SJCRH30 (cell line): ENCODE measurements around the gene CLEC2A. TPM values are rescaled to one million over a fixed set of nuclear protein-coding genes. Genes with fewer than 3 reads are reported as not detected.

ENCODE experiments used
- DNase-seq, 2 experiments: peaks; one replicate each; pipeline ENCODE4 v3.0.0-alpha.2; 2015 to 2020
- H3K27ac ChIP-seq: fragments of 250-450 bp; sonication (Bioruptor Pico); 2 replicates; pipeline ENCODE4 v1.5.1; 2020; ENCODE audit warnings: mild to moderate bottlenecking, moderate library complexity
- H3K27me3 ChIP-seq: fragments of 250-450 bp; sonication (Bioruptor Pico); 2 replicates; pipeline ENCODE4 v1.5.1; 2020; ENCODE audit warnings: mild to moderate bottlenecking, moderate library complexity
- H3K36me3 ChIP-seq: fragments of 250-450 bp; sonication (Bioruptor Pico); 2 replicates; pipeline ENCODE4 v1.5.1; 2020; ENCODE audit warnings: mild to moderate bottlenecking, moderate library complexity
- H3K4me1 ChIP-seq: fragments of 250-450 bp; sonication (Bioruptor Pico); 2 replicates; pipeline ENCODE4 v1.5.1; 2020; ENCODE audit warnings: mild to moderate bottlenecking, moderate library complexity
- H3K4me3 ChIP-seq: fragments of 250-450 bp; sonication (Bioruptor Pico); 2 replicates; pipeline ENCODE4 v1.5.1; 2020; ENCODE audit warnings: mild to moderate bottlenecking, moderate library complexity
- H3K9me3 ChIP-seq: fragments of 250-450 bp; sonication (Bioruptor Pico); replicated peaks from 2 replicates; pipeline ENCODE4 v1.5.1; 2020; ENCODE audit warnings: mild to moderate bottlenecking, moderate library complexity
- total RNA-seq: library from RNA; depleted of rRNA; stranded (reverse); fragments of >200 nt; shearing (Covaris generic); gene quantifications from 2 replicates; pipeline ENCODE4 v1.2.3, GENCODE V29; 2014

The CLEC2A gene
- total RNA-seq, 1 experiment from 2014 or later, result not detected

DNA sequence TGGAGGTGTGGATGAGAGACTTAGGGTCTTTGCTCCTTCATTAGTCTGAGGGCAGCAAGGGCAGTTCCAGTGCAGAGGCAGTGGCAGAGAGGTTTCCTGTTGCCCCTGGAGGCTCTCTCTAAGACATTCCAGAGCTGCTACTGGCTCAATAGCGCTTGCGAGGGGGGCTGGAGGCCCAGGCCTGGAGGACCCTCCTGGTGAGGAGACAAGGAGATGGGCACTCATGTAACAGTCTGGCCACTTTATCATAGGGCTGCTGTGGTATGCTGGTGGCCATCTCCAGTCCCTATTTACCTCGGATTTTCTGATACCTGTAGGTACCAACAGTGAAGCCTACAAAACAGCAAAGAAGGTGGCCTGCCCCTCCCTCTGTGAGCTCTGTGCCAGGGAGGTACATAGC, 12.7 kb downstream of the CLEC2A start:
- Histone ChIP-seq H3K27ac (no peak overlapping the region), H3K4me1 (no peaks in the 10 kb centered on the region), H3K36me3 (no peaks in the 10 kb centered on the region), H3K9me3 (no peaks in the 10 kb centered on the region), H3K4me3 (no peak overlapping the region), H3K27me3 (no peaks in the 10 kb centered on the region)
- no peak for DNase-seq

DNA sequence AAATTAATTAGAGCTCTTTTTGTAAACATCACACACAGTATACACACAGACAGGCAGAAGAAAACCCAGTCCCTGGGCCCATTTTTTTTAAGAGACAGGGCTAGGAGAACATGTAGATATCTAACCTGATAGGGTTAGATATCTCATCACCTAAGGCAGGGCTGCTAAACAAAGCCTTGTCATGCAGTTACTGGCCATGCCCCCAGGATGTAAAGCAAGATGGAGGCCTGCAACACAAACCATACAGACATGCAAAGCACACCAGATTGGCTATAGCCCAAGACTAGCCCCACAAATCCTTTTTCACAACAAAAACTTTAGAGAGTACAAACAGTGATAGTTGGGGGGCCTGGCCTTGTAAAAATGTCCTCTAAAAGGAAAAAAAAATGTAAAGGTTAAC, 20.5 kb downstream of the CLEC2A start:
- no peaks in the 10 kb centered on the region for H3K9me3 ChIP-seq
- no peaks in the 10 kb centered on the region for H3K36me3 ChIP-seq
- H3K27ac ChIP-seq, result no peak overlapping the region
- no peaks in the 10 kb centered on the region for H3K4me1 ChIP-seq
- H3K27me3 ChIP-seq, result no peaks in the 10 kb centered on the region
- H3K4me3 ChIP-seq, result no peak overlapping the region
- no peak for DNase-seq

DNA sequence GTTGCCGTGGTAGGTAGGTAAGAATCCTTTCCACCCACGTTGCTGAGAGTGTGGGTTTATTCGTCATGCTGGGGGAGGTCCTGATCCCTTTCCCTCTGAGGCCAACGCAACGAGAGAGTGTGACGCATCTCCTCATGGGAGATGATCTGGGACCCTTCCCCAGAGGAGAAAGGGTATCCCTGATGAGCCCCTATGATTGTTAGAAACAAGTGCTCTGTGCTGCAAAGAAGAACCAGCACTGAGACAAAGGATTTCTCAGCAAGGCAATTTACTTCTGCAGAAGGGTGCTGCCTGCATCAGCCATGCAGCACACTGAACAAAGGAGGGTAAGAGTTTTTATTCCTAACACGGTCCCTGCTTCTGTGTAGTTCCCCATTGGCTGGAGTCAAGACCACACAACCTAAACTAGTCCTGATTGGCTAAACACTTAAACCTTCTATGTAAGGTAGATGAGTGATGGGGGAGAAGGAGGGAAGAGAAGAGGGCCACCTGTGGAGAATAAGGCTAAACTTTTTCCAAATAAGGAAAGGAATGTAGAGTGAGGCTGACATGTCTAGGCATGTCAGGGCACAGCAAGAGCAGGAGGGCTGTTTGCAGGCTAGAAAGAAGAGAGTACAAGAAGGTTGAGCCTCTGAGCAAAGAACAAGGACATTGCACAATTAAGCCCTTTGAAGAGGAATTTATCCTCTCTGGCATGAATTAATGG, 21.3 kb downstream of the CLEC2A start:
- H3K36me3 ChIP-seq, result no peaks in the 10 kb centered on the region
- H3K27ac ChIP-seq, result no peak overlapping the region
- H3K4me1 ChIP-seq, result no peaks in the 10 kb centered on the region
- no peaks in the 10 kb centered on the region for H3K27me3 ChIP-seq
- no peak overlapping the region for H3K4me3 ChIP-seq
- DNase-seq, result no peak
- no peaks in the 10 kb centered on the region for H3K9me3 ChIP-seq

DNA sequence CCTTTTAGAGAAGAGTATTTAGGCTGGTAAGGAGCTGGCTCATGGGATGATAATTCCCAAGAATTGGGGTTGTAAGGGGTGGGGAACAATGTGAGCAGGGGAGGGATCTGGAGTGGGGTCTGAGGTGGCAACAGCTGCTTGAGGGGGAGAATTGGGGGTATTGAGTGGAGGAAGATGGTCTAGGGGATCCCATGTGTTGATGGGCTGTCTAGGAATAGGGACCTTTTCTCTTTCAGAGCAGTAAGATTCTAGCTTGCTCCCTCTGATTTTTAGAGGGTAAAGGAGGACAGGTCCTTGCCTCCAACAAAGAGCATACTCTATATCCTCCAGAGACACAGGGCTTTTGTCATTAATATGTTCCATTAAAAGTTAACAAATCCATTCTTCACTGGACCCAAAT, 22.4 kb downstream of the CLEC2A start:
- no peak for DNase-seq
- Histone ChIP-seq H3K27ac (no peak overlapping the region), H3K36me3 (no peaks in the 10 kb centered on the region), H3K9me3 (no peaks in the 10 kb centered on the region), H3K4me1 (no peaks in the 10 kb centered on the region), H3K4me3 (no peak overlapping the region), H3K27me3 (no peaks in the 10 kb centered on the region)

DNA sequence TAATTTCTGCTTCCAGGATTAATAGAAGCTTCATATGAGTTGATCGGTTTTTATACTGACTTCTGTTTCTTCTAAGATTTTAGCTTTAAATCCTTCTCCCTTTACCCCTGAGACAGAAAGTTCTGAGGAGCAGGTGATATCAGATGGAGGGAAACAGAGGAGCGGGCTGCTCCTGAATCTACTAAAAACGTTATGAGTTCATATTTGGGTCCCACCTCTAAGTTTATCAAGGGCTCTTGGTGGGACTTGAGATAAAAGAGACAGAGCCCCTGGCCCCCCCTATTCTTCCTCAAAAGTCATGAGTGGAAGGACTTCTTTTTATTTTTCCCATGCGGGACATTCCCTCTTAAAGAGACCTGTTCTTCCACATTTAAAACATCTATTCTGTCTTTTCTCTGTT, 23.8 kb downstream of the CLEC2A start:
- Histone ChIP-seq H3K27me3 (no peaks in the 10 kb centered on the region), H3K27ac (no peak overlapping the region), H3K36me3 (no peaks in the 10 kb centered on the region), H3K9me3 (no peaks in the 10 kb centered on the region), H3K4me1 (no peaks in the 10 kb centered on the region), H3K4me3 (no peak overlapping the region)
- no peak for DNase-seq

DNA sequence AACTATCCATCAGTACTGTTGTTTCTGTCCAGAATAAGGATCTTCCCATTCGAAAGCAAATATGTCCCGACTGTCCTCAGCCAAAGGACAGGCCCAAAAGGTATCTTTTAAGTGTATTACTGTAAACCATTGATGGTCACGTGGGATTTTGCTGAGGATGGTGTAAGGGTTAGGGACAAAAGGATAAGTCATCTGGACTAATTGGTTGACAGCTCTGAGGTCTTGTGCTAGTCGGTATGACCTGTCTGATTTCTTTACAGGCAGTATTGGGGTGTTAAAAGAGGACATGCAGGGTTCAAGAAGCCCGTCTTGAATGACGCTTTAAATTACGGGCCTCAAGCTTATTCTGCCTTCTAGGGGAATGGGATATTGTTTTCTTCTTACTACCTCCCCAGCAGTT, 24.4 kb downstream of the CLEC2A start:
- Histone ChIP-seq H3K36me3 (no peaks in the 10 kb centered on the region), H3K27ac (no peak overlapping the region), H3K9me3 (no peaks in the 10 kb centered on the region), H3K27me3 (no peaks in the 10 kb centered on the region), H3K4me3 (no peak overlapping the region), H3K4me1 (no peaks in the 10 kb centered on the region)
- DNase-seq, result no peak

DNA sequence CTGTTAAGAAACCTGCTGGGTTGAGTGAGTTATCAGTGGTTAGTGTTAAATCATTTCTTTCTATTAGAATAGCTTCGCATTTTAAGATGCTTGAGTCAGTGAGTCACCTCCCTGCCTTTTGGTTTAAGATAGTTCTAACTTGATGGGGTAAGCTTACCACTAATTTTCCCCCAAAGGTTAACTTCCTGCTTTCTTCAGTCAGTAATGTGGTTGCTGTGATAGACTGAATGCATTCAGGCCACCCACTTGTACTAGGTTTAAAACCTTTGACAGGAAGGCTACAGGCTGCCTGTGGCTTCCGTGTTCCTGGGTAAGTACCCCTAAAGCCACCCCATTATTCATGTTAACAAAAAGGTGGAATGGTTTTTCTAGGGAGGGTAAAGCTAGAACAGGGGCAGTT, 25.3 kb downstream of the CLEC2A start:
- Histone ChIP-seq H3K27me3 (no peaks in the 10 kb centered on the region), H3K36me3 (no peaks in the 10 kb centered on the region), H3K27ac (no peak overlapping the region), H3K4me3 (no peak overlapping the region), H3K9me3 (no peaks in the 10 kb centered on the region), H3K4me1 (no peaks in the 10 kb centered on the region)
- DNase-seq, result no peak

DNA sequence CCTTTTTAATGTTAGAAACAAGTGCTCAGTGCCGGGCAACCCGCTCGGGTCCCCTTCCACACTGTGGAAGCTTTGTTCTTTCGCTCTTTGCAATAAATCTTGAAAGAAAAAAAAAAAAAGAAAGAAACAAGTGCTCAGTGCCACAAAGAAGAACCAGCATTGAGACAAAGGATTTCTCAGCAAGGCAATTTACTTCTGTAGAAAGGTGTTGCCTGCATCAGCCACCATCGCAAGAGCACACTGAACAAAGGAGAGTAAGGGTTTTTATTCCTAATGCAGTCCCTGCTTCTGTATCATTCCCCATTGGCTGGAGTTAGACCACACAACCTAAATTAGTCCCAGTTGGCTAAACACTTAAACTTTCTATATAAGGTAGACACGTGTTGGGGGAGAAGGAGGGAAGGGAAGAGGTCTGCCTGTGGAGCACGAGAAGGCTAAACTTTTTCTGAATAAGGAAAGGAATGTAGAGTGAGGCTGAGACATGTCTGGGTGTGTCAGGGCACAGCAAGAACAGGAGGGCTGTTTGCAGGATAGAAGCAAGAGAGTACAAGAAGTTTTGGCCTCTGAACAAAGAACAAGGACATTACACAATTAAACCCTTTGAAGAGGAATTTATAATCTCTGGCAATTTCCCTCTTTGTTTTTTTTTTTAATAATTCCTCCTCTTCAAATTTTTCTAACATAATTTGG, 29.5 kb downstream of the CLEC2A start:
- no peaks in the 10 kb centered on the region for H3K4me1 ChIP-seq
- no peaks in the 10 kb centered on the region for H3K27me3 ChIP-seq
- no peak for DNase-seq
- H3K4me3 ChIP-seq, result no peak overlapping the region
- H3K27ac ChIP-seq, result no peak overlapping the region
- no peaks in the 10 kb centered on the region for H3K9me3 ChIP-seq
- H3K36me3 ChIP-seq, result no peaks in the 10 kb centered on the region

DNA sequence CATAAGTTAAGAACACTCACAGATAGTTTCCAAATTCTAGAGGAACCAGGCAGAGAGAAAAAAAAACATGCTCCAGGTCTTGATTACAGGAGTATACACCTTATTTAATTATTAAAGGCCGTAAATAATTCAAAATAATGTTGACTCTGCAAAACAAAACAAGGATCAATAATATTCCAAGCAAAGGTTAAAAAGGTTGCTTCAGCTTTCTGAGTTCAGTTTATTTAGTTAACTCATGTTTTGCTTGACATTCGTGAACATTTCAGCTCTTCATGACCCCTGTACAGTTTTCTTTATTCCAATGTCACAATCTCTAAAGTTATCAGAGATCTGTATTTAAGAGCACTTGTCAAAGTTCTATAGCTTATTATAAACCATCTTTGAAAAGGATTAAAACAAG, 31.2 kb downstream of the CLEC2A start:
- H3K36me3 ChIP-seq, result no peaks in the 10 kb centered on the region
- no peak for DNase-seq
- no peak overlapping the region for H3K27ac ChIP-seq
- no peaks in the 10 kb centered on the region for H3K9me3 ChIP-seq
- H3K4me1 ChIP-seq, result no peaks in the 10 kb centered on the region
- H3K4me3 ChIP-seq, result no peak overlapping the region
- no peaks in the 10 kb centered on the region for H3K27me3 ChIP-seq

DNA sequence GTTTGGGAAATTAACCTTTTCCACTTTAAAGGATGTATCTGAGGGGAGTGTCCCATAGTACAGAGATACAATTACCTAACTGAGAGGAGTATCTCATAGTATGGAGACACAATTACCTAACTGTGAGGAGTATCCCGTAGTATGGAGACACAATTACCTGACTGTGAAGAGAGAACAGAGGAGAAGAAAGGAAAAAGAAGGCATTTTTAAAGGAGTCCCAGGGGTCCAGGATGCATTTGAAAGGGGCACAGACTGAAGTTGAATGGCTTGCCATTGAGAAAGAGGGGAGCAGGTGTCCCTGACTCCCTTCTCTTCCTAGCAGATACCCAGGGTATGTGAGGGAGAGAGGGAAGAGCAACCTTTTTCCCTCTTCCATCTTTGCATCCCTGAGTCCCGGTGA, 33.0 kb downstream of the CLEC2A start:
- no peak for DNase-seq
- no peaks in the 10 kb centered on the region for H3K27me3 ChIP-seq
- H3K4me3 ChIP-seq, result no peak overlapping the region
- no peaks in the 10 kb centered on the region for H3K4me1 ChIP-seq
- no peak overlapping the region for H3K27ac ChIP-seq
- no peaks in the 10 kb centered on the region for H3K9me3 ChIP-seq
- H3K36me3 ChIP-seq, result no peaks in the 10 kb centered on the region

DNA sequence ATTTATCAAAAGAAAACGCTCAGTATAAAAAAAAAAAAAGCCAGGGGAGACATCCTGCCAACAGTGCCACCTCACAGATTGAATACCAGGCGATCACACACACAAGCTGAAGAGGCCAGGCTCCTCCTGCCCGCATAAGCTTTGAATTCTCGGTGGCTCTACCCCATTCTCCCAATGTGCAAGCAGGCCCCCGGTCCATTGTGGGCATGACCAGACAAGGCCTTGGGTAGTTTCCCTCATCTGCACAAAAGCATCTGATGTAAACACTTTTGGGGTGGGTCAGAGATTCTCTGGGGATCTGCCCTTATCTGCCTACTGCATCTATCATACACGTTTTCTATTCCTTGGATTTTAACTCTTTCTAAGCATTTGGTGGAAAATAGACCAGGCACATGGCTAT, 34.6 kb downstream of the CLEC2A start:
- H3K27me3 ChIP-seq, result no peaks in the 10 kb centered on the region
- no peak for DNase-seq
- H3K27ac ChIP-seq, result no peak overlapping the region
- H3K36me3 ChIP-seq, result no peaks in the 10 kb centered on the region
- H3K4me1 ChIP-seq, result no peaks in the 10 kb centered on the region
- no peaks in the 10 kb centered on the region for H3K9me3 ChIP-seq
- no peak overlapping the region for H3K4me3 ChIP-seq

DNA sequence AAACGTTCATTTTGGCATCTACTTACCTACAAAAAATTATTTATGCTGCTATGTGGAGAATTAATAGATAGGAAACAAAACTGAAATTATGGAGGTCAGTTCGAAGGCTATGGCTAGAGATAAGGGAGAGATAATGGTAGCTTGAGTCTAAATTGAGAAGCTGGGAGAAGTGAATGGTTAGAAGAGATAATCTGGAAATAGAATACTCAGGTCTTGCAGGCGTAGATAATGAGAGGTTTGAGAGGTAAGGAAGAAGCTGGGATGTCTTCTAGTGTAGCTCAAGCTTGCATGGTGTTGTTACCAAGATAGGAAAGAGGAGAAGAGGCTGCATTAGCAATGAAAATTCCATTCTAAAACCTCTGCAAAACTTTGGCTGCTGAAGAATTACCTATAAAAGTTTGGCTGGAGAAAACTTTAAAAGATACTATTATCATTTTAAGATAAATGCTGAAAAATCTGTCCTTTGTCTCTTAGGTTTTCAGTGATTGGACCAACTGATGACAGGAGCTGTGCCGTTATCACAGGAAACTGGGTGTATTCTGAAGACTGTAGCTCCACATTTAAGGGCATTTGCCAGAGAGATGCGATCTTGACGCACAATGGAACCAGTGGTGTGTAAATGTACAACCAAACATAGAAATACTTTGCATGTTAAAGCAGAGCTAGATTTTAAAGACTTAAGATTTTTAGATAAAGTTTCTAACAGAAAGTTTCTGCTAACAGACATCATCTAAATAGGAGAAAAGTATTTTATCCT, 36.8 kb downstream of the CLEC2A start:
- Histone ChIP-seq H3K4me1 (no peaks in the 10 kb centered on the region), H3K9me3 (no peaks in the 10 kb centered on the region), H3K27ac (no peak overlapping the region), H3K27me3 (no peaks in the 10 kb centered on the region), H3K36me3 (no peaks in the 10 kb centered on the region), H3K4me3 (no peak overlapping the region)
- DNase-seq, result no peak

DNA sequence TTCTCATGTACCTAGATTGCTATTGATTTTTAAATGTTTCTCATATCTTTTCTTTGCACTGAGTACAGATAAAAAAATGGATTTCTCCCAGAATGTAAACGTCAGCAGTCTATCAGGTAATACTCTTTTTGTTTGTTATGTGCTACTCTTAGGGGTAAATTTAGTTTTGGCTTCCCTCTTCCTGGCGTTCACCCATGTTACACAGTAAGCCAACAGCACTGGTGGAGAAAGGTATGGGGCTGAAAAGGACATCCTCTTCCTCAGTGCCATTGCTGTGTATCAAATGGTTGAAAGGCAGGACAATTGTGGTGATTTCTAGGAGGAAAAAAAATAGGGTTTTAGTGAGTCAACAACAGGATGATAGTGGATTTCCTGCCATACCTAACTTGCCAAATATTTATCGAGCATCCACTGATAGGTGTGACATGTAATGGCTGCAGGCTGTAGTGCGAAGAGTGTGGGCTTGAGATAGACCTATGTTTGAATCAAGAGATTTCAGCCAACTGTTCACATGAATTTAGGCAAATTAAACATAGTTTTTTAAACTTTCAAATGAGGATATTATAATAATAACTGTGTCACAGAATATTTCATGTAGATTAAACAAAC, 43.4 kb downstream of the CLEC2A start:
- DNase-seq, result no peak
- Histone ChIP-seq H3K4me3 (no peak overlapping the region), H3K4me1 (no peaks in the 10 kb centered on the region), H3K27ac (no peak overlapping the region), H3K9me3 (no peaks in the 10 kb centered on the region), H3K36me3 (no peaks in the 10 kb centered on the region), H3K27me3 (no peaks in the 10 kb centered on the region)

DNA sequence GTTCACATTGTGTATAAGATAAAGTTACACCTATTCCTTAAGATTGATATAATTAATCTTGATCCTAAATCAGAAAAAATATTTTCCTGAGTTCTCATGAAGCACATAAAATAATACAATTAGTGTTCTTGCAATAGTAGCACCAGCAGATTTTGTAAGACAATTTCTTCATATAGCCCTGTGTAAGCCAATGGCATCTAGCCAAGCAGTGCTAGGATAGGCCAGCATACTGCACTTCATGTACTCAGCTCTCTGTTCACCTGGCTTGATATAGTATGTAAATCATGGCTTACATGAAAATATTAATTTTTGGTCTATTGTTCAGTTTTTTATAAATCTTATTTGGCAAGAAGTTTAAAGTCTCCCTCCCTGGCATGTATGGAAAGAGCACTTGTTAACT, 49.0 kb downstream of the CLEC2A start:
- Histone ChIP-seq H3K4me3 (no peak overlapping the region), H3K4me1 (no peaks in the 10 kb centered on the region), H3K36me3 (no peaks in the 10 kb centered on the region), H3K27me3 (no peaks in the 10 kb centered on the region), H3K27ac (no peak overlapping the region), H3K9me3 (no peaks in the 10 kb centered on the region)
- no peak for DNase-seq

DNA sequence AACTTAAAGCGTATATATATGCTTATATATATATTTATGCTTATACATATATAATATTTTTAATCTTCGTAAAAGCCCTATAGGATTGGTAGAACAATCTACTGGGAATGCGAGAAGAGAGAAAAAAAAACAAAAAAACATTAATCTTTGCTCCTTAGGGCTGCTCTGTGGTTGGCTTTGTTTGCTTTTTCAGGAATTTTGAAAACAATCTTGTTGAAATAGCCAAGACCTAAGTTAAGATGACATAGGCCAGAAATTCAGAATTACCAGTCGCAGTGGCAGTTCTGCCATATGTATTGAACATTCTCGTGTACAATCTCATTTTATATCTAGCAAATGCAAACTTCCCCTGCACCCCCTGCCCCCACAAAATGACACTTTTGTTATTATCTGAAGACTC, 50.2 kb downstream of the CLEC2A start:
- Histone ChIP-seq H3K27ac (no peak overlapping the region), H3K4me1 (no peaks in the 10 kb centered on the region), H3K36me3 (no peaks in the 10 kb centered on the region), H3K9me3 (no peaks in the 10 kb centered on the region), H3K4me3 (no peak overlapping the region), H3K27me3 (no peaks in the 10 kb centered on the region)
- DNase-seq, result no peak
